ENCODE measurements around the gene HPCAL1.

The HPCAL1 gene

GRCh38 chr2:10339647-10340592 is 37.2 kb downstream of the HPCAL1 start:
- WGBS, 2 experiments (ENCODE audit: insufficient coverage in 2 of 2): 95% methylated on average over 16 to 17 of the region's 17 CpGs
- Histone ChIP-seq H3K36me3 (ENCODE audit: control insufficient read depth, insufficient read depth, low read length) (peaks cover 7% of the 10 kb centered on the region), H3K27ac (ENCODE audit: low read depth, low read length, severe bottlenecking) (no peak overlapping the region), H3K4me3 (ENCODE audit: extremely low read depth, insufficient read depth, low read length, poor library complexity, severe bottlenecking) (no peak overlapping the region), H3K9me3 (ENCODE audit: control insufficient read depth, low read length) (peaks cover 6% of the 10 kb centered on the region), H3K4me1 (ENCODE audit: control insufficient read depth, insufficient read depth, low read length, poor library complexity, severe bottlenecking) (peaks cover 17% of the 10 kb centered on the region)

DNA sequence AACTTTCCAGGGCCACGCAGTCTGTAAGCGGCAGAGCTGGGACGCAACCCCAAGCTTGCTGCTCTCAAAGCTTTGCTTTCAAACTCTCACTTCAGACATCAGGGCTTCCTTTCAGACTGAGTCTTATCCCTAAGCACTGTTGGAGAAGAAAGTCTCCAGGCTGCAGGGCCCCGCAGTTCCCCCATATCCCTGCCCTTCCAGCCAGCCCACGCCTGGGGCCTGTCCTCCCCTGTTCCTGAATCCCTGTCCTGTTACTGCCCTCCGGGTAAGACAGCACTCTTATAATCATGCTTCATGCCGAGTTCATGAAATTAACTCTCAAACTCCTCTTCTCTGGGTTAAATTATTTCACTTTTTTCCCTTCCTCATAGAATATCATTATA is 37.9 kb downstream of the HPCAL1 start:
- peaks cover 17% of the 10 kb centered on the region for H3K4me1 ChIP-seq (ENCODE audit: control insufficient read depth, insufficient read depth, low read length, poor library complexity, severe bottlenecking)
- WGBS, 2 experiments (ENCODE audit: insufficient coverage in 2 of 2): 91 to 94% methylated on average over 6 of the region's 7 CpGs

GRCh38 chr2:10341193-10341592 is 38.5 kb downstream of the HPCAL1 start:
- no peaks in the 10 kb centered on the region for H3K36me3 ChIP-seq (ENCODE audit: control insufficient read depth, insufficient read depth, low read length)
- H3K4me1 ChIP-seq (ENCODE audit: control insufficient read depth, insufficient read depth, low read length, poor library complexity, severe bottlenecking): peaks cover 21% of the 10 kb centered on the region
- 76 to 88% methylated on average over 4 to 6 of the region's 8 CpGs for WGBS, 2 experiments (ENCODE audit: insufficient coverage in 2 of 2)
- H3K9me3 ChIP-seq (ENCODE audit: control insufficient read depth, low read length): no peaks in the 10 kb centered on the region
- H3K4me3 ChIP-seq (ENCODE audit: extremely low read depth, insufficient read depth, low read length, poor library complexity, severe bottlenecking): no peak overlapping the region
- no peak overlapping the region for H3K27ac ChIP-seq (ENCODE audit: low read depth, low read length, severe bottlenecking)

More for the DNA sequence above, 37.9 kb downstream of the HPCAL1 start:
- Histone ChIP-seq H3K4me3 (ENCODE audit: extremely low read depth, insufficient read depth, low read length, poor library complexity, severe bottlenecking) (no peak overlapping the region), H3K36me3 (ENCODE audit: control insufficient read depth, insufficient read depth, low read length) (peaks cover under 1% of the 10 kb centered on the region), H3K27ac (ENCODE audit: low read depth, low read length, severe bottlenecking) (no peak overlapping the region), H3K9me3 (ENCODE audit: control insufficient read depth, low read length) (no peaks in the 10 kb centered on the region)

GRCh38 chr2:10342245-10342951 is 39.7 kb downstream of the HPCAL1 start:
- Histone ChIP-seq H3K4me1 (ENCODE audit: control insufficient read depth, insufficient read depth, low read length, poor library complexity, severe bottlenecking) (peaks cover 32% of the 10 kb centered on the region), H3K27ac (ENCODE audit: low read depth, low read length, severe bottlenecking) (no peak overlapping the region), H3K4me3 (ENCODE audit: extremely low read depth, insufficient read depth, low read length, poor library complexity, severe bottlenecking) (no peak overlapping the region), H3K36me3 (ENCODE audit: control insufficient read depth, insufficient read depth, low read length) (no peaks in the 10 kb centered on the region), H3K9me3 (ENCODE audit: control insufficient read depth, low read length) (no peaks in the 10 kb centered on the region)
- WGBS, 2 experiments (ENCODE audit: insufficient coverage in 2 of 2): 93 to 95% methylated on average over 11 to 15 of the region's 18 CpGs

GRCh38 chr2:10343191-10343590 is 40.5 kb downstream of the HPCAL1 start:
- no peaks in the 10 kb centered on the region for H3K9me3 ChIP-seq (ENCODE audit: control insufficient read depth, low read length)
- peaks cover 37% of the 10 kb centered on the region for H3K4me1 ChIP-seq (ENCODE audit: control insufficient read depth, insufficient read depth, low read length, poor library complexity, severe bottlenecking)
- H3K27ac ChIP-seq (ENCODE audit: low read depth, low read length, severe bottlenecking): no peak overlapping the region
- H3K4me3 ChIP-seq (ENCODE audit: extremely low read depth, insufficient read depth, low read length, poor library complexity, severe bottlenecking): no peak overlapping the region
- WGBS, 2 experiments (ENCODE audit: insufficient coverage in 2 of 2): 100% methylated on average over 1 to 2 of the region's 3 CpGs
- H3K36me3 ChIP-seq (ENCODE audit: control insufficient read depth, insufficient read depth, low read length): no peaks in the 10 kb centered on the region

GRCh38 chr2:10343658-10344057 is 41.0 kb downstream of the HPCAL1 start:
- 87 to 100% methylated on average over 5 to 8 of the region's 8 CpGs for WGBS, 2 experiments (ENCODE audit: insufficient coverage in 2 of 2)
- peaks cover 39% of the 10 kb centered on the region for H3K4me1 ChIP-seq (ENCODE audit: control insufficient read depth, insufficient read depth, low read length, poor library complexity, severe bottlenecking)
- no peak overlapping the region for H3K27ac ChIP-seq (ENCODE audit: low read depth, low read length, severe bottlenecking)
- H3K36me3 ChIP-seq (ENCODE audit: control insufficient read depth, insufficient read depth, low read length): no peaks in the 10 kb centered on the region
- no peaks in the 10 kb centered on the region for H3K9me3 ChIP-seq (ENCODE audit: control insufficient read depth, low read length)
- H3K4me3 ChIP-seq (ENCODE audit: extremely low read depth, insufficient read depth, low read length, poor library complexity, severe bottlenecking): no peak overlapping the region

GRCh38 chr2:10344105-10345066 is 41.7 kb downstream of the HPCAL1 start:
- Histone ChIP-seq H3K4me1 (ENCODE audit: control insufficient read depth, insufficient read depth, low read length, poor library complexity, severe bottlenecking) (peaks cover 41% of the 10 kb centered on the region), H3K27ac (ENCODE audit: low read depth, low read length, severe bottlenecking) (no peak overlapping the region), H3K36me3 (ENCODE audit: control insufficient read depth, insufficient read depth, low read length) (no peaks in the 10 kb centered on the region), H3K9me3 (ENCODE audit: control insufficient read depth, low read length) (no peaks in the 10 kb centered on the region), H3K4me3 (ENCODE audit: extremely low read depth, insufficient read depth, low read length, poor library complexity, severe bottlenecking) (no peak overlapping the region)
- 91 to 92% methylated on average over 16 to 19 of the region's 19 CpGs for WGBS, 2 experiments (ENCODE audit: insufficient coverage in 2 of 2)

GRCh38 chr2:10345126-10345525 is 42.4 kb downstream of the HPCAL1 start:
- H3K4me1 ChIP-seq (ENCODE audit: control insufficient read depth, insufficient read depth, low read length, poor library complexity, severe bottlenecking): peaks cover 41% of the 10 kb centered on the region
- no peak overlapping the region for H3K27ac ChIP-seq (ENCODE audit: low read depth, low read length, severe bottlenecking)
- H3K9me3 ChIP-seq (ENCODE audit: control insufficient read depth, low read length): no peaks in the 10 kb centered on the region
- WGBS, 2 experiments (ENCODE audit: insufficient coverage in 2 of 2): 97 to 100% methylated on average over 1 to 3 of the region's 3 CpGs
- no peak overlapping the region for H3K4me3 ChIP-seq (ENCODE audit: extremely low read depth, insufficient read depth, low read length, poor library complexity, severe bottlenecking)
- no peaks in the 10 kb centered on the region for H3K36me3 ChIP-seq (ENCODE audit: control insufficient read depth, insufficient read depth, low read length)

DNA sequence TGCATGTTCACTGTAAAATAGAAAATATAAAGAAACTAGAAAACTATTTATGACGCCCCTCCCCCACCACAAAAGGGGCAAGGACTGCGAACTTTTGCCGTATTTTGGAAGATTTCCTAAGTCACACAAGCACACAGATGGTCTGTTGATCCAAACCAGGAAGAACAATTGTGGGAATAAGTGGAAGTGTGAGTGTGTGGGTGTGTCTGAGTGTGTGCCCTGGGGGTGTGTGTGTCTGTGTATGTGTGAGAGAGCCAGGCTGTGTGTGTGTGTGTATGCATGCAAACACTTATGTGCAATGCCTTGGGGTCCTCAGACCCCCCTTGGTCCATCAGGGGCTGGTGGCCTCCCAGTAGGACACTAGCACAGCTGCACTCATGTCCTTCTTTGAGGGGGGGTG is 43.1 kb downstream of the HPCAL1 start:
- no peaks in the 10 kb centered on the region for H3K36me3 ChIP-seq (ENCODE audit: control insufficient read depth, insufficient read depth, low read length)
- no peak overlapping the region for H3K4me3 ChIP-seq (ENCODE audit: extremely low read depth, insufficient read depth, low read length, poor library complexity, severe bottlenecking)
- peaks cover 41% of the 10 kb centered on the region for H3K4me1 ChIP-seq (ENCODE audit: control insufficient read depth, insufficient read depth, low read length, poor library complexity, severe bottlenecking)
- 100% methylated on average over 1 of the region's 3 CpGs; no CpG with 5 or more reads in 1 of the 2 experiments for WGBS, 2 experiments (ENCODE audit: insufficient coverage in 2 of 2)
- H3K9me3 ChIP-seq (ENCODE audit: control insufficient read depth, low read length): no peaks in the 10 kb centered on the region
- no peak overlapping the region for H3K27ac ChIP-seq (ENCODE audit: low read depth, low read length, severe bottlenecking)

- WGBS, 2 experiments (ENCODE audit: insufficient coverage in 2 of 2): 55 to 61% methylated on average over 11 to 15 of the region's 16 CpGs
- H3K27ac ChIP-seq (ENCODE audit: low read depth, low read length, severe bottlenecking): no peak overlapping the region
- no peaks in the 10 kb centered on the region for H3K9me3 ChIP-seq (ENCODE audit: control insufficient read depth, low read length)
- no peak overlapping the region for H3K4me3 ChIP-seq (ENCODE audit: extremely low read depth, insufficient read depth, low read length, poor library complexity, severe bottlenecking)
- H3K4me1 ChIP-seq (ENCODE audit: control insufficient read depth, insufficient read depth, low read length, poor library complexity, severe bottlenecking): peaks cover 41% of the 10 kb centered on the region
- H3K36me3 ChIP-seq (ENCODE audit: control insufficient read depth, insufficient read depth, low read length): no peaks in the 10 kb centered on the region
These were observed 44.3 kb downstream of the HPCAL1 start for GRCh38 chr2:10346929-10347561.

All from mesodermal cell (in vitro differentiated cells).